ENCODE measurements around the gene APOF.

Gene APOF

DNA sequence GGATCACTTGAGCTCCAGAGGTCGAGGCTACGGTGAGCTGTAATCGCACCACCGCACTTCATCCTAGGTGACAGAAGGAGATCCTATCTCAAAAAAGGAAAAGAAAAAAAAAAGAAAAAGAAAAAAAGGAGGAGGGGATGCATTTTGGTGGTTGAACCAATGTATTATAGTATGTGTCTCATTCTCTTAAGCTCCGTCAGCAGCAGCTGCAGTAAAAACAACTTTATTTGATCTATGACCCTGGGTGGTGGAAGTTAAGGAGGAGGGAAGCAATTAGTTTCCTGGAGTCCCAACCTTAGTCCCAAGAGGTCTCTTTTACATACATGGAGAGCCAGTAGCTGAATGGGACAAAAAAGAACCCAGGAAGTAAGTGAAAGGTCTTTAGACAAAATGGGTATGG lies 26.8 kb upstream of the APOF start:
- no peaks in the 10 kb centered on the region for H3K9me2 ChIP-seq (replicated peaks; ENCODE audit: control insufficient read depth, low read length)
- H3K9me3 ChIP-seq (ENCODE audit: control insufficient read depth, insufficient read depth, low read length), result peaks cover 4% of the 10 kb centered on the region; the same call in 1 of the 2 replicates
- no peaks in the 10 kb centered on the region for H4K20me1 ChIP-seq (ENCODE audit: control insufficient read depth, insufficient read depth, low read depth, low read length)
- H3K36me3 ChIP-seq (ENCODE audit: control insufficient read depth, low read length), result no peaks in the 10 kb centered on the region
- no peak overlapping the region for H3K4me3 ChIP-seq (ENCODE audit: low read length)
- H3K79me2 ChIP-seq (ENCODE audit: control insufficient read depth, low read length), result no peaks in the 10 kb centered on the region
- TF ChIP-seq EZH2phosphoT487 (IDR thresholded peaks at IDR 0.05; ENCODE audit: borderline replicate concordance, low read length), result no peak
- no peak for TF ChIP-seq CTCF (IDR thresholded peaks at IDR 0.05; ENCODE audit: low read depth, low read length, poor library complexity, severe bottlenecking)
- H3K4me2 ChIP-seq (ENCODE audit: low read length), result no peak overlapping the region
- H3F3A ChIP-seq (ENCODE audit: control insufficient read depth, insufficient read depth), result no peaks in the 10 kb centered on the region
- H3K27me3 ChIP-seq (ENCODE audit: control insufficient read depth, low read length), result no peaks in the 10 kb centered on the region
- no peaks in the 10 kb centered on the region for H3K4me1 ChIP-seq (ENCODE audit: control insufficient read depth, low read length)
- H3K27ac ChIP-seq (ENCODE audit: low read depth, low read length), result no peak overlapping the region

DNA sequence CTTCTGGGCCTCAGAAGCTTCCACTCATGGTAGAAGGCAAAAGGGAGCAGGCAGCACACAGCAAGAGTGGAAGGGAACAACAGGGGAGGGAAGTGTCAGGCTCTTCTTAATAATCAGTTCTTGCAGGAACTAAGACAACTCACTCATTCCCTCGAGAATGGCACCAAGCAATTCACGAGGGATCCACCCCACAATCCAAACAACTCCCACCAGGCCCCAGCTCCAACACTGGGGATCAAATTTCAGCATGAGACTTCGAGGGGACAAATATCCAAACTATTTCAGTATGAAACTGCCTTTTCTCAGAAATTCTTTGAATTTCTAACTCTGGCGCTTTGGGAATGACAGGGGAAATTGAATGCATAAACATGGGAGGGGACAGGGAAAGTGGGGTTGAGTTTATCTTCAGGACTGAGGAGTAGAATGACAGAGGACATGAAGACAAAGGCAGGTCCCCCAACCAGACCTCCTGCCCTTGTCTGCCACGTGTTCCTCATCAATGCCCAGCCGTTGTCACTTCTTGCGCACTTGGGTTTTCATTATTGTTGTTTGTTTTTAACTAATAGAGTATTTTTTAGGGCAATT lies 24.6 kb upstream of the APOF start:
- no peak overlapping the region for H3K4me2 ChIP-seq (ENCODE audit: low read length)
- H3K9me2 ChIP-seq (replicated peaks; ENCODE audit: control insufficient read depth, low read length), result no peaks in the 10 kb centered on the region
- no peaks in the 10 kb centered on the region for H3K27me3 ChIP-seq (ENCODE audit: control insufficient read depth, low read length)
- no peaks in the 10 kb centered on the region for H3F3A ChIP-seq (ENCODE audit: control insufficient read depth, insufficient read depth)
- TF ChIP-seq EZH2phosphoT487 (IDR thresholded peaks at IDR 0.05; ENCODE audit: borderline replicate concordance, low read length) (no peak), CTCF (IDR thresholded peaks at IDR 0.05; ENCODE audit: low read depth, low read length, poor library complexity, severe bottlenecking) (no peak)
- H3K4me3 ChIP-seq (ENCODE audit: low read length), result no peak overlapping the region
- no peaks in the 10 kb centered on the region for H3K4me1 ChIP-seq (ENCODE audit: control insufficient read depth, low read length)
- H3K79me2 ChIP-seq (ENCODE audit: control insufficient read depth, low read length), result no peaks in the 10 kb centered on the region
- no peaks in the 10 kb centered on the region for H3K9me3 ChIP-seq (ENCODE audit: control insufficient read depth, insufficient read depth, low read length)
- H3K36me3 ChIP-seq (ENCODE audit: control insufficient read depth, low read length), result no peaks in the 10 kb centered on the region
- no peaks in the 10 kb centered on the region for H4K20me1 ChIP-seq (ENCODE audit: control insufficient read depth, insufficient read depth, low read depth, low read length)
- H3K27ac ChIP-seq (ENCODE audit: low read depth, low read length), result no peak overlapping the region

DNA sequence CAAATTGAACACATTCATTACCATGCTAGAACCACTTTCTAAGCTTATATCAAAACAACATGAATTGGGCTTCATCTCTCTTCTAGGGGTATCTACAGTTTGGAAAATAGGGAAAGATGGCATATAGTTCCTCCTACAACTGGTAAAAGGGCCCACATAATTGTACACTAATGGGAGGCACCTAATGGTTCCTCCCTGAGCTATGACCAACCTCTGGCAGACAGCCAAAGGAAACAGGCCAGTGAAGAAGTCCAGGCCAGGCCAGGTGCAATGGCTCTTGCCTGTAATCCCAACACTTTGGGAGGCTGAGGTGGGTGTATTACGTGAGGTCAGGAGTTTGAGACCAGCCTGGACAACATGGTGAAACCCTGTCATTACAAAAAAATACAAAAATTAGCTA lies 23.2 kb upstream of the APOF start:
- H3K36me3 ChIP-seq (ENCODE audit: control insufficient read depth, low read length), result no peaks in the 10 kb centered on the region
- no peaks in the 10 kb centered on the region for H3K27me3 ChIP-seq (ENCODE audit: control insufficient read depth, low read length)
- H3F3A ChIP-seq (ENCODE audit: control insufficient read depth, insufficient read depth), result no peaks in the 10 kb centered on the region
- H3K4me3 ChIP-seq (ENCODE audit: low read length), result no peak overlapping the region
- H3K79me2 ChIP-seq (ENCODE audit: control insufficient read depth, low read length), result no peaks in the 10 kb centered on the region
- H3K9me3 ChIP-seq (ENCODE audit: control insufficient read depth, insufficient read depth, low read length), result no peaks in the 10 kb centered on the region
- no peaks in the 10 kb centered on the region for H4K20me1 ChIP-seq (ENCODE audit: control insufficient read depth, insufficient read depth, low read depth, low read length)
- no peaks in the 10 kb centered on the region for H3K9me2 ChIP-seq (replicated peaks; ENCODE audit: control insufficient read depth, low read length)
- no peak for TF ChIP-seq EZH2phosphoT487 (IDR thresholded peaks at IDR 0.05; ENCODE audit: borderline replicate concordance, low read length)
- TF ChIP-seq CTCF (IDR thresholded peaks at IDR 0.05; ENCODE audit: low read depth, low read length, poor library complexity, severe bottlenecking), result no peak
- H3K4me1 ChIP-seq (ENCODE audit: control insufficient read depth, low read length), result 0 out of 2 replicates have a peak, but pooled peaks cover 2% of the 10 kb centered on the region
- no peak overlapping the region for H3K27ac ChIP-seq (ENCODE audit: low read depth, low read length)
- no peak overlapping the region for H3K4me2 ChIP-seq (ENCODE audit: low read length)
